Mammary microvascular endothelial cell (primary cell): Measurements from ENCODE around the gene ANKMY1. TPM values are rescaled to one million over a fixed set of nuclear protein-coding genes. Genes with fewer than 3 reads are reported as not detected.

ENCODE experiments used
- total RNA-seq: library from RNA; depleted of rRNA; stranded (reverse); fragments of >200 nt; gene quantifications from 2 replicates; pipeline ENCODE4 v1.2.3, GENCODE V29; 2015

Gene ANKMY1
- 2.8 and 6.5 TPM in 2 replicates for total RNA-seq

DNA sequence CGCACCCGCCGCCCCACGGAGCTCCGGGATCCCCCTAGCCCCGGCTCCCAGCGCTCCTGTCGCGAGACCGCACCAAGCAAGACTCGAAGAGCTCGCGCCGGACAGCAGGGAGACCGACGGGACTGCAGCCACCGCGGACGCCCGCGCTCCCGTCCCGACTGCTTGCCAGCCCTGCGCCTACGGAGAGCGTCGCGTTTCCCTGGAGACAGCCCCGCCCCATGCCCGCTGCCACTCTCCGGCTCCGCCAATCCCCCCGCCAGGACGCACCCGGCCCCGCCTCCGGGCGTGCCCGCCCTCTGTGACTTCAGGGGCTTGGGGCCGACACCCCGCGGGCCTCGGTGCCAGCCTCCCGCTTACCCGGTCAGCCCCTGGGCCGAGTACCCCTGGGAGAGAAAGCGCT, at the start of gene ANKMY1:
Gene ANKMY1, minus strand, starts transcription at position 181 of the 400 bp plus-strand sequence. CDS start 653 bp downstream, outside the sequence.

GRCh38 chr2:240586198-240586918, 28.6 kb upstream of the ANKMY1 start, which contains the start of gene CAPN10:
TSS of gene CAPN10 (plus strand) at chr2:240586734. CDS start at chr2:240586912, 178 bp downstream.

GRCh38 chr2:240567872-240568677, 10.3 kb upstream of the ANKMY1 start, which contains the start of gene RNPEPL1:
TSS of gene RNPEPL1 (plus strand) at chr2:240568484. CDS start at chr2:240568587, 103 bp downstream.

GRCh38 chr2:240560084-240560479, 2.3 kb upstream of the ANKMY1 start, which contains the start of gene DUSP28:
TSS of gene DUSP28 (plus strand) at chr2:240560357. CDS start at chr2:240560685, 328 bp downstream.

GRCh38 chr2:240435457-240435947, 122.3 kb downstream of the ANKMY1 start, which contains the start of gene GPC1:
TSS of gene GPC1 (plus strand) at chr2:240435663. CDS start at chr2:240435919, 256 bp downstream.

Other genes starting within 250 kb of the ANKMY1 start
- 28.7 and 33.0 TPM in 2 replicates for gene GPC1, start 122.3 kb downstream of the ANKMY1 start, total RNA-seq
- 2.3 and 3.5 TPM in 2 replicates for gene DUSP28, start 2.4 kb upstream of the ANKMY1 start, total RNA-seq
- gene RNPEPL1, start 10.5 kb upstream of the ANKMY1 start, total RNA-seq = 51.2 and 63.3 TPM in 2 replicates
- gene CAPN10, start 28.7 kb upstream of the ANKMY1 start, total RNA-seq = 17.9 and 23.1 TPM in 2 replicates
- gene GPR35, start 67.5 kb upstream of the ANKMY1 start, total RNA-seq = 0.10 TPM in 1 of 2 replicates, not detected in the other
- gene AQP12B, start 124.9 kb upstream of the ANKMY1 start, total RNA-seq = not detected in 2 replicates
- gene AQP12A, start 133.9 kb upstream of the ANKMY1 start, total RNA-seq = not detected in 2 replicates